Neural cell (in vitro differentiated cells): Measurements from ENCODE around the gene GALNT13.

Experiments
- CTCF ChIP-seq: fragments of 450-650 bp; IDR thresholded peaks from 2 replicates; pipeline ENCODE4 v1.5.1; 2014; ENCODE audit warnings: antibody characterized with exemption, mild to moderate bottlenecking, moderate library complexity; ENCODE audit not compliant: poor library complexity, severe bottlenecking
- EP300 ChIP-seq: fragments of 450-650 bp; conservative IDR thresholded peaks from 2 replicates; pipeline ENCODE4 v1.6.1; 2014; ENCODE audit warnings: antibody characterized with exemption, mild to moderate bottlenecking, moderate library complexity; ENCODE audit not compliant: poor library complexity, severe bottlenecking
- EZH2 ChIP-seq: fragments of 200-600, 300-800 bp; shearing (Covaris generic), sonication (generic); IDR thresholded peaks from 2 replicates; pipeline ENCODE4 v1.6.1; 2014; ENCODE audit warnings: antibody characterized with exemption, low read length, borderline replicate concordance, mild to moderate bottlenecking; ENCODE audit not compliant: insufficient read depth, poor library complexity, severe bottlenecking
- POLR2AphosphoS5 ChIP-seq: IDR thresholded peaks from 2 replicates; pipeline ENCODE4 v1.6.1; 2012
- RAD21 ChIP-seq: fragments of 450-650 bp; conservative IDR thresholded peaks from 2 replicates; pipeline ENCODE4 v1.6.1; 2014; ENCODE audit warnings: antibody characterized with exemption, mild to moderate bottlenecking, moderate library complexity
- REST ChIP-seq: IDR thresholded peaks from 2 replicates; pipeline ENCODE4 v1.6.1; 2012; ENCODE audit warnings: borderline replicate concordance
- SMC3 ChIP-seq: fragments of 450-650 bp; conservative IDR thresholded peaks from 2 replicates; pipeline ENCODE4 v1.6.1; 2014; ENCODE audit warnings: antibody characterized with exemption, mild to moderate bottlenecking, moderate library complexity; ENCODE audit not compliant: poor library complexity
- TAF1 ChIP-seq: IDR thresholded peaks from 2 replicates; pipeline ENCODE4 v1.6.1; 2012; ENCODE audit warnings: low read depth

DNA sequence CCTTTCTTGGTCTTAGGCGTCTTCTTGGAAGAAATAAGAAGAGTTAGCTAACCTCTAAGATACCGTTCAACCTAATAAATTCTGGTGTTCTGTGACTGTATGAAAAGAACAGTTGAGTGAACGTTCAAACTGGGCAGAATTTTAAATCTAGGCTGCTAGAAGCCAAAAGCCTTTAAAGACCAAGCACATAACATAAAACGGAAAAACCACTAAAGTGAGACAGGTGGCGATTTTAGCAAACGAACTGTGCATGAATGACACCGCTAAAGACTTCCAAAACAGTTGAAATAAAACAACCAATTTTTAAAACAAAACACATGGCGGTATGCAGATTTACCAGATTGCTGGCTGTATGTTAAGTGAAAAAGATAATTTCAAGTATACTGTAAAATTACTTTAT is 73.1 kb downstream of the GALNT13 start:
- no peak for TF ChIP-seq EP300
- TF ChIP-seq CTCF = no peak
- TF ChIP-seq REST = no peak
- TF ChIP-seq TAF1 = no peak
- TF ChIP-seq RAD21 = no peak
- no peak for TF ChIP-seq EZH2
- no peak for TF ChIP-seq POLR2AphosphoS5
- no peak for TF ChIP-seq SMC3
